Placental pericyte (primary cell): Measurements from ENCODE around the gene ZNF382. TPM values are rescaled to one million over a fixed set of nuclear protein-coding genes. Genes with fewer than 3 reads are reported as not detected.

Source experiments
- total RNA-seq: library from RNA; depleted of rRNA; stranded (reverse); fragments of >200 nt; gene quantifications from 2 replicates; pipeline ENCODE4 v1.2.3, GENCODE V29; 2012

The ZNF382 gene
- 9.2 and 10.9 TPM in 2 replicates for total RNA-seq

GRCh38 chr19:36605101-36605876 is at the start of gene ZNF382:
Gene ZNF382, plus strand, starts transcription at chr19:36605313. Its CDS starts 4,602 bp downstream, at chr19:36609915.

DNA sequence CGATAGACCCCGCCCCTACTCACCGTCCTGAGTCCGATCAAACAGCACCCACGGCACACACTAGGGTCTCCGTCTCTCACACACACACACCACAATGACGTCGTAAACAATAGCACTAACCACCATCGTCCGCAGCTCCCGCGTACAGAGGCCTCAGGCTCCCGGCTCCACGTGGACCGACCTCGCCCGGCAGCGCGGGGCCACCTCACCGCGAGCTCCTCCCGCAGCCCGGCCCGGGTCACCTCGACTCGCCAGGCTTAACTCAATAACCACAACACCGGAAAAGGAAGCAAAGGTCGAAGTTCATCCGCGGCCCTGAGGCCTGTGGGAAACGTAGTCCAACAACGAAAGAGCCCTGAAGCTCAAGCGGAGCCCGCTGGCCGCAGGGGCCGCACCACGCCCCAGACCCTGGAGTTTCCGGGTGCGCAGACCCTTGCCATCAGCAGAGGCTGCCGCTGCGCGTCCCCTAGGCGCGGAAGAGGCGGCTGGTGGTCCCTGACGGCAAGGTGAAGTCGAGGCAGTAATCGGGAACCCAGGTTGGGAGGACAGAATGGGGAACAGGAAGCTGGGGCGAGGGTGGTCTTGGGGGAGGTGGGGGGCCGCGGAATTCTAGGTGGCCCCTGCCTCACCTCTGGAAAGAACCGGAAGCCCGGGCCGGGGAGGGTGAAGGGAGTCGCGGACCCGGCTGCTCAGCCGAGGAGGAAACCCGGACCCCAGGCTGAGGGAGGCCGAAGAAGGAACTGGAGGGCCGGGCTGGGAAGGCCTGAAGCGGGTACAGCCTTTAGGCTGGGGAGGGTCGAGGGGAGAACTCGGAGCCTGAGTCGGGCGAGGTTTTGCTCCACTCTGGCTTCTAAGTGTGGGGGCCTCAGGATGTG is 31.9 kb upstream of the ZNF382 start, which contains the start of gene ZNF529:
TSS of gene ZNF529 (minus strand) at position 273 of the 875 bp plus-strand sequence. CDS start 946 bp downstream, outside the sequence.

Other genes starting within 250 kb of the ZNF382 start
- gene ZFP14, start 226.1 kb upstream of the ZNF382 start, total RNA-seq, result 2.2 and 3.0 TPM in 2 replicates
- 4.4 and 5.9 TPM in 2 replicates for gene ZFP82, start 186.7 kb upstream of the ZNF382 start, total RNA-seq
- 8.7 and 9.2 TPM in 2 replicates for gene ZNF566, start 115.8 kb upstream of the ZNF382 start, total RNA-seq
- 8.1 and 10.5 TPM in 2 replicates for gene ZNF260, start 77.0 kb upstream of the ZNF382 start, total RNA-seq
- 7.2 and 10.3 TPM in 2 replicates for gene ZNF529, start 32.0 kb upstream of the ZNF382 start, total RNA-seq
- 8.2 and 9.2 TPM in 2 replicates for gene ZNF461, start 61.5 kb downstream of the ZNF382 start, total RNA-seq
- 5.7 and 5.9 TPM in 2 replicates for gene ZNF567, start 82.3 kb downstream of the ZNF382 start, total RNA-seq
- 4.2 and 9.2 TPM in 2 replicates for gene ZNF850, start 167.5 kb downstream of the ZNF382 start, total RNA-seq
- gene ZNF790, start 233.1 kb downstream of the ZNF382 start, total RNA-seq, result 2.4 and 6.3 TPM in 2 replicates
- gene ZNF345, start 245.6 kb downstream of the ZNF382 start, total RNA-seq, result 1.4 and 2.4 TPM in 2 replicates